ENCODE results near the gene LAIR1.

Gene LAIR1

GRCh38 chr19:54364775-54365257 is at the start of gene LAIR1:
Gene LAIR1 (minus strand): TSS chr19:54364931. CDS start chr19:54364804, 127 bp downstream.
- Mint-ChIP-seq H3K36me3 (ENCODE audit: low read depth) (peaks cover 4% of the 10 kb centered on the region), H3K4me1 (peaks cover 79% of the 10 kb centered on the region), H3K27ac (peak within 1 kb of the TSS; percentile 86), H3K4me3 (peak within 1 kb of the TSS; percentile 84), H3K27me3 (peaks cover 6% of the 10 kb centered on the region), H3K9me3 (no peaks in the 10 kb centered on the region)
- DNase-seq: peak; percentile 69
- ATAC-seq: peak; percentile 91

GRCh38 chr19:54414156-54414555 is 49.4 kb upstream of the LAIR1 start:
- Mint-ChIP-seq H3K9me3 (peaks cover 5% of the 10 kb centered on the region), H3K27me3 (peaks cover 42% of the 10 kb centered on the region), H3K4me3 (no peak overlapping the region), H3K4me1 (peaks cover 19% of the 10 kb centered on the region), H3K27ac (peak overlapping the region; percentile 77), H3K36me3 (ENCODE audit: low read depth) (peaks cover 2% of the 10 kb centered on the region)
- ATAC-seq (no peak), DNase-seq (no peak)

- H3K27ac Mint-ChIP-seq: no peak overlapping the region
- peaks cover 8% of the 10 kb centered on the region for H3K9me3 Mint-ChIP-seq
- H3K4me1 Mint-ChIP-seq: peaks cover 13% of the 10 kb centered on the region
- H3K36me3 Mint-ChIP-seq (ENCODE audit: low read depth): peaks cover 2% of the 10 kb centered on the region
- peaks cover 38% of the 10 kb centered on the region for H3K27me3 Mint-ChIP-seq
- no peak overlapping the region for H3K4me3 Mint-ChIP-seq
- DNase-seq: no peak
- ATAC-seq: no peak
Measured at GRCh38 chr19:54412877-54413276, 48.1 kb upstream of the LAIR1 start.

- Mint-ChIP-seq H3K4me3 (no peak overlapping the region), H3K9me3 (peaks cover 8% of the 10 kb centered on the region), H3K27me3 (peaks cover 29% of the 10 kb centered on the region), H3K36me3 (ENCODE audit: low read depth) (peaks cover 2% of the 10 kb centered on the region), H3K4me1 (peaks cover 5% of the 10 kb centered on the region), H3K27ac (no peak overlapping the region)
- ATAC-seq (no peak), DNase-seq (no peak)
Measured at GRCh38 chr19:54411033-54411432, 46.3 kb upstream of the LAIR1 start.

- Mint-ChIP-seq H3K27me3 (peaks cover 11% of the 10 kb centered on the region), H3K27ac (no peak overlapping the region), H3K9me3 (peaks cover 3% of the 10 kb centered on the region), H3K4me3 (no peak overlapping the region), H3K4me1 (no peaks in the 10 kb centered on the region), H3K36me3 (ENCODE audit: low read depth) (no peaks in the 10 kb centered on the region)
- ATAC-seq (no peak), DNase-seq (no peak)
Measured at GRCh38 chr19:54408456-54409026, 43.8 kb upstream of the LAIR1 start.

- H3K27me3 Mint-ChIP-seq: peaks cover 10% of the 10 kb centered on the region
- ATAC-seq: no peak
- H3K36me3 Mint-ChIP-seq (ENCODE audit: low read depth): no peaks in the 10 kb centered on the region
- peaks cover 3% of the 10 kb centered on the region for H3K9me3 Mint-ChIP-seq
- H3K4me1 Mint-ChIP-seq: no peaks in the 10 kb centered on the region
- H3K4me3 Mint-ChIP-seq: no peak overlapping the region
- no peak for DNase-seq
- H3K27ac Mint-ChIP-seq: no peak overlapping the region
Measured at GRCh38 chr19:54407780-54408179, 43.0 kb upstream of the LAIR1 start.

GRCh38 chr19:54405628-54406027 is 40.9 kb upstream of the LAIR1 start:
- H3K36me3 Mint-ChIP-seq (ENCODE audit: low read depth): no peaks in the 10 kb centered on the region

GRCh38 chr19:54403054-54403453 is 38.3 kb upstream of the LAIR1 start:
- H3K9me3 Mint-ChIP-seq: peaks cover under 1% of the 10 kb centered on the region
- H3K4me3 Mint-ChIP-seq: no peak overlapping the region
- no peaks in the 10 kb centered on the region for H3K36me3 Mint-ChIP-seq (ENCODE audit: low read depth)
- H3K27ac Mint-ChIP-seq: no peak overlapping the region
- DNase-seq: no peak
- no peak for ATAC-seq
- H3K27me3 Mint-ChIP-seq: peaks cover 2% of the 10 kb centered on the region
- no peaks in the 10 kb centered on the region for H3K4me1 Mint-ChIP-seq

More at GRCh38 chr19:54405628-54406027, 40.9 kb upstream of the LAIR1 start:
- Mint-ChIP-seq H3K27me3 (peaks cover 2% of the 10 kb centered on the region), H3K9me3 (peaks cover 3% of the 10 kb centered on the region), H3K4me3 (no peak overlapping the region), H3K4me1 (no peaks in the 10 kb centered on the region), H3K27ac (no peak overlapping the region)
- no peak for DNase-seq
- no peak for ATAC-seq

GRCh38 chr19:54400913-54401312 is 36.2 kb upstream of the LAIR1 start:
- no peaks in the 10 kb centered on the region for H3K36me3 Mint-ChIP-seq (ENCODE audit: low read depth)
- DNase-seq: no peak
- H3K9me3 Mint-ChIP-seq: no peaks in the 10 kb centered on the region
- peaks cover 2% of the 10 kb centered on the region for H3K27me3 Mint-ChIP-seq
- no peak for ATAC-seq
- no peak overlapping the region for H3K27ac Mint-ChIP-seq
- H3K4me1 Mint-ChIP-seq: no peaks in the 10 kb centered on the region
- H3K4me3 Mint-ChIP-seq: no peak overlapping the region

- no peaks in the 10 kb centered on the region for H3K9me3 Mint-ChIP-seq
- DNase-seq (no peak), ATAC-seq (no peak)
- no peaks in the 10 kb centered on the region for H3K4me1 Mint-ChIP-seq
- no peak overlapping the region for H3K4me3 Mint-ChIP-seq
- no peak overlapping the region for H3K27ac Mint-ChIP-seq
- H3K27me3 Mint-ChIP-seq: peaks cover 2% of the 10 kb centered on the region
- no peaks in the 10 kb centered on the region for H3K36me3 Mint-ChIP-seq (ENCODE audit: low read depth)
Measured at GRCh38 chr19:54399189-54399588, 34.5 kb upstream of the LAIR1 start.

GRCh38 chr19:54395685-54396084 is 31.0 kb upstream of the LAIR1 start:
- Mint-ChIP-seq H3K27me3 (no peaks in the 10 kb centered on the region), H3K4me3 (no peak overlapping the region), H3K27ac (no peak overlapping the region), H3K9me3 (no peaks in the 10 kb centered on the region), H3K36me3 (ENCODE audit: low read depth) (no peaks in the 10 kb centered on the region), H3K4me1 (peaks cover 5% of the 10 kb centered on the region)
- ATAC-seq (no peak), DNase-seq (no peak)

- ATAC-seq (no peak), DNase-seq (no peak)
- Mint-ChIP-seq H3K27me3 (no peaks in the 10 kb centered on the region), H3K4me3 (no peak overlapping the region), H3K27ac (no peak overlapping the region), H3K4me1 (peaks cover 25% of the 10 kb centered on the region), H3K36me3 (ENCODE audit: low read depth) (no peaks in the 10 kb centered on the region), H3K9me3 (no peaks in the 10 kb centered on the region)
Measured at GRCh38 chr19:54393381-54393780, 28.6 kb upstream of the LAIR1 start.

GRCh38 chr19:54392105-54392504 is 27.4 kb upstream of the LAIR1 start:
- Mint-ChIP-seq H3K9me3 (no peaks in the 10 kb centered on the region), H3K4me1 (peaks cover 35% of the 10 kb centered on the region), H3K4me3 (no peak overlapping the region), H3K36me3 (ENCODE audit: low read depth) (no peaks in the 10 kb centered on the region), H3K27ac (no peak overlapping the region), H3K27me3 (peaks cover 5% of the 10 kb centered on the region)
- no peak for DNase-seq
- ATAC-seq: no peak

GRCh38 chr19:54391589-54392061 is 26.9 kb upstream of the LAIR1 start:
- no peak for ATAC-seq
- Mint-ChIP-seq H3K36me3 (ENCODE audit: low read depth) (no peaks in the 10 kb centered on the region), H3K27ac (no peak overlapping the region), H3K4me3 (no peak overlapping the region), H3K4me1 (peaks cover 35% of the 10 kb centered on the region), H3K27me3 (peaks cover 5% of the 10 kb centered on the region), H3K9me3 (no peaks in the 10 kb centered on the region)
- no peak for DNase-seq

GRCh38 chr19:54390942-54391577 is 26.3 kb upstream of the LAIR1 start:
- H3K4me1 Mint-ChIP-seq: peaks cover 35% of the 10 kb centered on the region
- H3K4me3 Mint-ChIP-seq: no peak overlapping the region
- no peaks in the 10 kb centered on the region for H3K9me3 Mint-ChIP-seq
- no peaks in the 10 kb centered on the region for H3K36me3 Mint-ChIP-seq (ENCODE audit: low read depth)
- peak; percentile 74 for DNase-seq
- ATAC-seq: no peak
- H3K27ac Mint-ChIP-seq: no peak overlapping the region
- H3K27me3 Mint-ChIP-seq: peaks cover 5% of the 10 kb centered on the region

Data from activated naive CD8-positive, alpha-beta T cell treated with anti-CD3 and anti-CD28 coated beads, Interleukin-2, amount 50 U/mL, for 24 hours (primary cell).